CD14-positive monocyte (primary cell): Measurements from ENCODE around the gene MRPS16. TPM values are rescaled to one million over a fixed set of nuclear protein-coding genes. Genes with fewer than 3 reads are reported as not detected.

ENCODE experiments used
- DNase-seq, 3 donors: peaks; one replicate each; pipeline ENCODE4 v3.0.0-alpha.2; 2011 to 2022
- H2AFZ ChIP-seq: 2 replicates; pipeline ENCODE4 v1.6.0; 2012; ENCODE audit warnings: mild to moderate bottlenecking, low read depth, low read length, inconsistent platforms; ENCODE audit not compliant: insufficient read depth, poor library complexity, severe bottlenecking
- H3K27ac ChIP-seq, 2 donors: 1 replicate in 1 of 2; 2 replicates in 1 of 2; pipeline ENCODE4 v1.5.1; 2012 to 2013; ENCODE audit warnings: low read length in 2 of 2, control low read depth in 1 of 2, inconsistent platforms in 1 of 2, low read depth in 1 of 2, mild to moderate bottlenecking in 1 of 2
- H3K27me3 ChIP-seq, 2 donors: one replicate each; pipeline versions ENCODE4 v1.6.0 to v1.6.1; 2011 to 2013; ENCODE audit warnings: low read length in 2 of 2; ENCODE audit not compliant: control insufficient read depth in 2 of 2, insufficient read depth in 2 of 2
- H3K36me3 ChIP-seq, 2 donors: replicated peaks in 1 of 2; 1 replicate in 1 of 2; 2 replicates in 1 of 2; pipeline versions ENCODE4 v1.5.1 to v1.6.1; 2012 to 2013; ENCODE audit warnings: low read length in 2 of 2, control low read depth in 1 of 2, inconsistent platforms in 1 of 2, mild to moderate bottlenecking in 1 of 2; ENCODE audit not compliant: insufficient read depth in 2 of 2, control insufficient read depth in 1 of 2
- H3K4me1 ChIP-seq, 2 donors: 1 replicate in 1 of 2; 2 replicates in 1 of 2; pipeline versions ENCODE4 v1.5.1 to v1.6.1; 2012 to 2013; ENCODE audit warnings: low read length in 2 of 2, control low read depth in 1 of 2, inconsistent platforms in 1 of 2, mild to moderate bottlenecking in 1 of 2, moderate library complexity in 1 of 2; ENCODE audit not compliant: insufficient read depth in 2 of 2, control insufficient read depth in 1 of 2
- H3K4me2 ChIP-seq: replicated peaks from 2 replicates; pipeline ENCODE3; 2012; ENCODE audit warnings: low read length, moderate library complexity, mild to moderate bottlenecking; ENCODE audit not compliant: poor library complexity, severe bottlenecking; ENCODE audit errors: extremely low read depth
- H3K4me3 ChIP-seq, 3 experiments: fragments of 200-600 bp in 1 of 3; sonication (generic) in 1 of 3; replicated peaks in 1 of 3; 1 replicate in 2 of 3; 2 replicates in 1 of 3; pipeline ENCODE4 v1.5.1; 2011 to 2013; ENCODE audit warnings: low read length in 3 of 3, mild to moderate bottlenecking in 3 of 3, control low read depth in 2 of 3, low read depth in 2 of 3, inconsistent platforms in 1 of 3, moderate library complexity in 1 of 3
- H3K79me2 ChIP-seq: 2 replicates; pipeline ENCODE4 v1.6.0; 2012; ENCODE audit warnings: mild to moderate bottlenecking, control low read depth, inconsistent platforms, low read length, moderate library complexity; ENCODE audit not compliant: insufficient read depth
- H3K9ac ChIP-seq: 2 replicates; pipeline ENCODE4 v1.6.0; 2017; ENCODE audit warnings: low read length, mild to moderate bottlenecking; ENCODE audit not compliant: insufficient read depth, poor library complexity, severe bottlenecking
- H3K9me3 ChIP-seq, 2 donors: replicated peaks in 1 of 2; 1 replicate in 1 of 2; 2 replicates in 1 of 2; pipeline versions ENCODE4 v1.5.1 to v1.6.1; 2012 to 2013; ENCODE audit warnings: low read length in 2 of 2, control low read depth in 1 of 2; ENCODE audit not compliant: control insufficient read depth in 1 of 2, insufficient read depth in 1 of 2
- H4K20me1 ChIP-seq: 2 replicates; pipeline ENCODE4 v1.6.0; 2012; ENCODE audit warnings: mild to moderate bottlenecking, low read length, control low read depth, moderate library complexity; ENCODE audit not compliant: insufficient read depth
- H3K27ac Mint-ChIP-seq, 7 donors: one replicate each; pipeline ENCODE4 v1.8.0; 2020; ENCODE audit warnings: mild to moderate bottlenecking in 7 of 7, mixed read lengths in 7 of 7, moderate library complexity in 6 of 7, inconsistent platforms in 2 of 7
- H3K27me3 Mint-ChIP-seq, 3 donors: one replicate each; pipeline ENCODE4 v1.8.0; 2021 to 2022; ENCODE audit warnings: low read depth in 3 of 3, mild to moderate bottlenecking in 3 of 3, mixed read lengths in 3 of 3, moderate library complexity in 3 of 3, inconsistent platforms in 1 of 3
- H3K36me3 Mint-ChIP-seq, 2 donors: one replicate each; pipeline ENCODE4 v1.8.0; 2020; ENCODE audit warnings: mixed read lengths in 2 of 2, inconsistent platforms in 1 of 2, mild to moderate bottlenecking in 1 of 2
- H3K4me1 Mint-ChIP-seq: one replicate; pipeline ENCODE4 v1.8.0; 2020; ENCODE audit warnings: mild to moderate bottlenecking, mixed read lengths
- H3K4me3 Mint-ChIP-seq, 2 donors: one replicate each; pipeline ENCODE4 v1.8.0; 2020; ENCODE audit warnings: mild to moderate bottlenecking in 2 of 2, mixed read lengths in 2 of 2, moderate library complexity in 1 of 2
- H3K9me3 Mint-ChIP-seq, 7 donors: one replicate each; pipeline ENCODE4 v1.8.0; 2020 to 2022; ENCODE audit warnings: mixed read lengths in 7 of 7, mild to moderate bottlenecking in 6 of 7, moderate library complexity in 6 of 7, inconsistent platforms in 2 of 7
- WGBS: methylation state at CpG from one replicate; pipeline ENCODE4 v1.1.5; 2013; ENCODE audit warnings: missing lambda C conversion rate; ENCODE audit not compliant: insufficient coverage; 5-methylcytosine and 5-hydroxymethylcytosine counted together
- intact Hi-C, 2 donors: fragments of 100-400 bp; cut with micrococcal nuclease; formaldehyde crosslinking; loops; one replicate each; pipeline versions ENCODE4 v1.15.0 to v1.15.1; 2023
- polyA plus RNA-seq, 3 donors: library from polyadenylated mRNA; depleted of rRNA in 1 of 3; unstranded in 2 of 3; stranded (reverse) in 1 of 3; fragments of 300-500 nt in 2 of 3; fragments of >200 nt in 1 of 3; fragmentation: Illumina TruSeq in 2 of 3; gene quantifications; 1 replicate in 2 of 3; 2 replicates in 1 of 3; pipeline ENCODE4 v1.2.3, GENCODE V29; 2012 to 2021
- TF ChIP-seq, protein P1 (sequence below): fragments of 200-600 bp; IDR thresholded peaks from one replicate; pipeline ENCODE4 v1.8.0; 2022; ENCODE audit warnings: antibody characterized with exemption, mild to moderate bottlenecking

Gene MRPS16
- polyA plus RNA-seq, 3 donors, result 20.9 to 102 (median 78.6) TPM

DNA sequence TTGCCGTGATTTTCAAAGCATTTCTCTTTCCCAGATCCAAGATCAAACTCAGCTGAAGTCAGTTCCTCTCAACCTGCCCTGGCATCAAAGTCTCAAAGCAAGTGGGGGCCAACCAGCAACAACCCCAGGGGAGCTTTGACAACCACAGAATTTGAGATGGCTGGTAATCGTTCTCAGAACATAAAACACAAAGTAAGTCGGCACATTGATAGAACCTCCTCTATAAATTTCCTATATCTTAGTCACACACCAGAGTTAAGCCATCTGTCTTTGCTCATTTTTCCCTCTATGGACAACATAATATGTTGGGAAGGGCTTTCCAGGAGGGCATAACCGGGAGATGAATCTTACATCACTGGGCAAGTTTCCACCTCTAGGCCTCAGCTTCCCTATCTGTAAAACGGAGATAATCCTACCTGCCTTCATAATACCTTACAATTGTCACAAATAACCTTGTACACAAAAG is 4.2 kb downstream of the MRPS16 start:
- H3K4me1 Mint-ChIP-seq, result peaks cover 56% of the 10 kb centered on the region
- no peaks in the 10 kb centered on the region for H3K9me3 ChIP-seq
- no peak overlapping the region for H2AFZ ChIP-seq
- intact Hi-C loops, result loop anchor here (5.0 to 10.0 kb wide), 5 partner anchors 81 to 167 kb away; partner anchors contain the start of genes ANXA7 (in 2 of the 2), CFAP70 (in 1 of the 2), ECD (in 1 of the 2) and FAM149B1 (in 1 of the 2)
- H3K36me3 Mint-ChIP-seq, result peaks cover 19 to 31% of the 10 kb centered on the region in 2 donors
- peaks cover 77% of the 10 kb centered on the region for H3K79me2 ChIP-seq
- no peak overlapping the region for H3K4me2 ChIP-seq
- DNase-seq, result no peak
- H4K20me1 ChIP-seq, result no peaks in the 10 kb centered on the region
- no peaks in the 10 kb centered on the region for H3K27me3 ChIP-seq
- peaks cover 0 to 2% (median 0%) of the 10 kb centered on the region in 3 donors for H3K27me3 Mint-ChIP-seq
- H3K9me3 Mint-ChIP-seq, result no peaks in the 10 kb centered on the region
- WGBS, result 66% methylated on average over 2 of the region's 5 CpGs
- peaks cover 9 to 28% of the 10 kb centered on the region in 2 donors for H3K36me3 ChIP-seq
- no peak overlapping the region for H3K4me3 ChIP-seq
- TF ChIP-seq, protein P1, sequence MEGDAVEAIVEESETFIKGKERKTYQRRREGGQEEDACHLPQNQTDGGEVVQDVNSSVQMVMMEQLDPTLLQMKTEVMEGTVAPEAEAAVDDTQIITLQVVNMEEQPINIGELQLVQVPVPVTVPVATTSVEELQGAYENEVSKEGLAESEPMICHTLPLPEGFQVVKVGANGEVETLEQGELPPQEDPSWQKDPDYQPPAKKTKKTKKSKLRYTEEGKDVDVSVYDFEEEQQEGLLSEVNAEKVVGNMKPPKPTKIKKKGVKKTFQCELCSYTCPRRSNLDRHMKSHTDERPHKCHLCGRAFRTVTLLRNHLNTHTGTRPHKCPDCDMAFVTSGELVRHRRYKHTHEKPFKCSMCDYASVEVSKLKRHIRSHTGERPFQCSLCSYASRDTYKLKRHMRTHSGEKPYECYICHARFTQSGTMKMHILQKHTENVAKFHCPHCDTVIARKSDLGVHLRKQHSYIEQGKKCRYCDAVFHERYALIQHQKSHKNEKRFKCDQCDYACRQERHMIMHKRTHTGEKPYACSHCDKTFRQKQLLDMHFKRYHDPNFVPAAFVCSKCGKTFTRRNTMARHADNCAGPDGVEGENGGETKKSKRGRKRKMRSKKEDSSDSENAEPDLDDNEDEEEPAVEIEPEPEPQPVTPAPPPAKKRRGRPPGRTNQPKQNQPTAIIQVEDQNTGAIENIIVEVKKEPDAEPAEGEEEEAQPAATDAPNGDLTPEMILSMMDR, result no peak
- no peak overlapping the region for H3K4me3 Mint-ChIP-seq
- H3K27ac Mint-ChIP-seq, result peak overlapping the region; percentile 25 to 94 (median 68)
- peaks cover 41 to 59% of the 10 kb centered on the region in 2 donors for H3K4me1 ChIP-seq
- no peak overlapping the region for H3K9ac ChIP-seq
- peak overlapping the region in 1 of 2 donors; percentile 83 for H3K27ac ChIP-seq

DNA sequence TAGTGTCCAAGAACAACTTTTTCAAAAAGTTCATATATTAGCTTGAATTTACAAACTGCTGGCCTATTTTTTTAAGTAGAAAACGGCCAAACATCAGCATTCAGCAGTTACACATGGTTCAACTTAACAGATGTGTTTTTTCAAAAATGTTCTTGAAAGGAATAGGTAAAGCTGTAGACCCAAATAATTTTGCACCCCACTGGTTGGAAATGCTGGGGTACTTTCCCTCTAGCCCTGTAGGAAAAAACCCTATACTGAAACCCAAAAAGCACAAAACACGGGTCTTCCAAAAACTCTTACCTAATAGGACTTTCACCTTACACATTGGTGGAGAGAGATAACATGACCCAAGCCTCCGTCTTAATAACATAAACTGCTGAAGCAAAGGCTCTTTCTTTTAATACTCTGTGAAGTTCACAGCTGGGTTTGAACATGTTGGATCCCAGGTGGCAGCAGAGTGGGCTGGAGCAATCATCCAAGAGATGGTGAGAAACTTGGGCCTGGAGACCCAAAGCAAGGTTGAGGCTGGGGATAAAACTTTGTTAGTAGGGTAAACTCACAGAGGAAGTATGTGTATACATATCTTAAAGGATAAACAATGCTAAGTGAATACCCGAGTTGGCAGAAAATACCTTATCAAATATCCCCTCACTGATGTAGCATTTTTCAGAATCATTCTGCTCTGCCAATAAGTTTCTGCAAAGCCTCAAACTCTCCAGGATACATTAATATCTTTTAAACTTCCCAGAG is 4.8 kb downstream of the MRPS16 start:
- H4K20me1 ChIP-seq, result no peaks in the 10 kb centered on the region
- H3K9me3 Mint-ChIP-seq, result no peaks in the 10 kb centered on the region
- peaks cover 13 to 34% of the 10 kb centered on the region in 2 donors for H3K36me3 ChIP-seq
- intact Hi-C loops, result loop anchor here (5.0 to 10.0 kb wide), 5 partner anchors 80 to 167 kb away; partner anchors contain the start of genes ANXA7 (in 2 of the 2), CFAP70 (in 1 of the 2), ECD (in 1 of the 2) and FAM149B1 (in 1 of the 2)
- H3K9ac ChIP-seq, result peak overlapping the region; percentile 69
- H3K9me3 ChIP-seq, result no peaks in the 10 kb centered on the region
- peaks cover 52% of the 10 kb centered on the region for H3K4me1 Mint-ChIP-seq
- H3K4me3 Mint-ChIP-seq, result peak overlapping the region; percentile 91 to 96
- peaks cover 24 to 37% of the 10 kb centered on the region in 2 donors for H3K36me3 Mint-ChIP-seq
- peaks cover 0 to 2% (median 0%) of the 10 kb centered on the region in 3 donors for H3K27me3 Mint-ChIP-seq
- DNase-seq, result no peak
- TF ChIP-seq, protein P1, result no peak
- H3K27ac ChIP-seq, result peak overlapping the region; percentile 51 to 83
- H3K4me2 ChIP-seq, result peak overlapping the region; percentile 89
- H2AFZ ChIP-seq, result peak overlapping the region; percentile 98
- 100% methylated on average over 1 of the region's 4 CpGs for WGBS
- no peaks in the 10 kb centered on the region for H3K27me3 ChIP-seq
- peaks cover 79% of the 10 kb centered on the region for H3K79me2 ChIP-seq
- peak overlapping the region; percentile 81 to 94 (median 90) for H3K27ac Mint-ChIP-seq
- peak overlapping the region; percentile 69 to 92 (median 71) for H3K4me3 ChIP-seq
- peaks cover 36 to 55% of the 10 kb centered on the region in 2 donors for H3K4me1 ChIP-seq
